Measurements from ENCODE around the gene CEP295NL.

CEP295NL gene

GRCh38 chr17:78893684-78894083 is 9.3 kb downstream of the CEP295NL start:
- H3K9me3 ChIP-seq (replicated peaks; ENCODE audit: insufficient read depth, low read length), result no peaks in the 10 kb centered on the region
- no peaks in the 10 kb centered on the region for H3K9me2 ChIP-seq (replicated peaks; ENCODE audit: insufficient read depth, low read length)
- no peak overlapping the region for H3K9ac ChIP-seq (ENCODE audit: low read length)
- no peak overlapping the region for H3K4me3 ChIP-seq (ENCODE audit: low read length)
- H3K79me2 ChIP-seq (ENCODE audit: low read length), result peaks cover 82% of the 10 kb centered on the region
- no peaks in the 10 kb centered on the region for H4K20me1 ChIP-seq (ENCODE audit: insufficient read depth, low read length)
- no peak overlapping the region; the same call in 1 of the 2 replicates for H3K27ac ChIP-seq (ENCODE audit: low read length)
- no peaks in the 10 kb centered on the region for H3K36me3 ChIP-seq (replicated peaks; ENCODE audit: insufficient read depth, low read length)
- no peak overlapping the region for H2AFZ ChIP-seq (ENCODE audit: low read length)
- peaks cover 48% of the 10 kb centered on the region for H3K4me1 ChIP-seq (ENCODE audit: low read length)
- H3F3A ChIP-seq (ENCODE audit: insufficient read depth, low read length), result peaks cover 50% of the 10 kb centered on the region
- no peak for DNase-seq
- TF ChIP-seq EZH2phosphoT487 (IDR thresholded peaks at IDR 0.05; ENCODE audit: low read length), result no peak
- H3K4me2 ChIP-seq (ENCODE audit: low read depth, low read length), result peak overlapping the region; percentile 84; the same call in 1 of the 2 replicates
- H3K27me3 ChIP-seq (replicated peaks; ENCODE audit: insufficient read depth, low read length), result no peaks in the 10 kb centered on the region

- no peaks in the 10 kb centered on the region for H3K9me2 ChIP-seq (replicated peaks; ENCODE audit: insufficient read depth, low read length)
- H3K9ac ChIP-seq (ENCODE audit: low read length), result peak overlapping the region; percentile 86; the same call in 1 of the 2 replicates
- H3K4me1 ChIP-seq (ENCODE audit: low read length), result peaks cover 53% of the 10 kb centered on the region
- H2AFZ ChIP-seq (ENCODE audit: low read length), result no peak overlapping the region
- H3K27ac ChIP-seq (ENCODE audit: low read length), result peak overlapping the region; percentile 97; the same call in 1 of the 2 replicates
- H3K9me3 ChIP-seq (replicated peaks; ENCODE audit: insufficient read depth, low read length), result no peaks in the 10 kb centered on the region
- no peak for DNase-seq
- no peaks in the 10 kb centered on the region for H4K20me1 ChIP-seq (ENCODE audit: insufficient read depth, low read length)
- peaks cover 53% of the 10 kb centered on the region for H3F3A ChIP-seq (ENCODE audit: insufficient read depth, low read length)
- peaks cover 82% of the 10 kb centered on the region for H3K79me2 ChIP-seq (ENCODE audit: low read length)
- peak overlapping the region; percentile 84 for H3K4me2 ChIP-seq (ENCODE audit: low read depth, low read length)
- no peaks in the 10 kb centered on the region for H3K36me3 ChIP-seq (replicated peaks; ENCODE audit: insufficient read depth, low read length)
- no peaks in the 10 kb centered on the region for H3K27me3 ChIP-seq (replicated peaks; ENCODE audit: insufficient read depth, low read length)
- no peak overlapping the region for H3K4me3 ChIP-seq (ENCODE audit: low read length)
- TF ChIP-seq CTCF (IDR thresholded peaks at IDR 0.05; ENCODE audit: low read length) (no peak), EZH2phosphoT487 (IDR thresholded peaks at IDR 0.05; ENCODE audit: low read length) (no peak), EZH2 (optimal IDR thresholded peaks at IDR 0.05; ENCODE audit: low read depth, low read length) (no peak)
Measured at GRCh38 chr17:78892936-78893379, 10.0 kb downstream of the CEP295NL start.

- Histone ChIP-seq H3K4me3 (ENCODE audit: low read length) (peak overlapping the region; percentile 54; the same call in 1 of the 2 replicates), H3K79me2 (ENCODE audit: low read length) (peaks cover 82% of the 10 kb centered on the region), H3K4me1 (ENCODE audit: low read length) (peaks cover 53% of the 10 kb centered on the region), H3K27me3 (replicated peaks; ENCODE audit: insufficient read depth, low read length) (no peaks in the 10 kb centered on the region), H3K9me3 (replicated peaks; ENCODE audit: insufficient read depth, low read length) (no peaks in the 10 kb centered on the region), H3K9me2 (replicated peaks; ENCODE audit: insufficient read depth, low read length) (no peaks in the 10 kb centered on the region), H3F3A (ENCODE audit: insufficient read depth, low read length) (peaks cover 53% of the 10 kb centered on the region), H3K9ac (ENCODE audit: low read length) (peak overlapping the region; percentile 86), H3K4me2 (ENCODE audit: low read depth, low read length) (peak overlapping the region; percentile 84), H3K36me3 (replicated peaks; ENCODE audit: insufficient read depth, low read length) (no peaks in the 10 kb centered on the region), H2AFZ (ENCODE audit: low read length) (no peak overlapping the region), H4K20me1 (ENCODE audit: insufficient read depth, low read length) (no peaks in the 10 kb centered on the region), H3K27ac (ENCODE audit: low read length) (peak overlapping the region; percentile 97)
- no peak for DNase-seq
- TF ChIP-seq CTCF (IDR thresholded peaks at IDR 0.05; ENCODE audit: low read length) (no peak), EZH2phosphoT487 (IDR thresholded peaks at IDR 0.05; ENCODE audit: low read length) (no peak), EZH2 (optimal IDR thresholded peaks at IDR 0.05; ENCODE audit: low read depth, low read length) (no peak)
Measured at GRCh38 chr17:78892520-78892919, 10.5 kb downstream of the CEP295NL start.

GRCh38 chr17:78892062-78892456 is 10.9 kb downstream of the CEP295NL start:
- Histone ChIP-seq H4K20me1 (ENCODE audit: insufficient read depth, low read length) (no peaks in the 10 kb centered on the region), H3K27me3 (replicated peaks; ENCODE audit: insufficient read depth, low read length) (no peaks in the 10 kb centered on the region), H3F3A (ENCODE audit: insufficient read depth, low read length) (peaks cover 53% of the 10 kb centered on the region), H3K27ac (ENCODE audit: low read length) (peak overlapping the region; percentile 97), H3K4me3 (ENCODE audit: low read length) (peak overlapping the region; percentile 54), H2AFZ (ENCODE audit: low read length) (no peak overlapping the region), H3K9me2 (replicated peaks; ENCODE audit: insufficient read depth, low read length) (no peaks in the 10 kb centered on the region), H3K4me2 (ENCODE audit: low read depth, low read length) (peak overlapping the region; percentile 84), H3K4me1 (ENCODE audit: low read length) (peaks cover 53% of the 10 kb centered on the region), H3K79me2 (ENCODE audit: low read length) (peaks cover 82% of the 10 kb centered on the region), H3K9me3 (replicated peaks; ENCODE audit: insufficient read depth, low read length) (no peaks in the 10 kb centered on the region), H3K9ac (ENCODE audit: low read length) (peak overlapping the region; percentile 86), H3K36me3 (replicated peaks; ENCODE audit: insufficient read depth, low read length) (no peaks in the 10 kb centered on the region)
- TF ChIP-seq EZH2 (optimal IDR thresholded peaks at IDR 0.05; ENCODE audit: low read depth, low read length) (no peak), EZH2phosphoT487 (IDR thresholded peaks at IDR 0.05; ENCODE audit: low read length) (no peak), CTCF (IDR thresholded peaks at IDR 0.05; ENCODE audit: low read length) (no peak)
- DNase-seq, result no peak

Data from MM.1S (cell line).